Activated T-helper 9 cell treated with anti-CD3 and anti-CD28 coated beads, Interleukin-2, amount 50 U/mL, for 16 hours (primary cell): ENCODE data around the gene ANAPC16.
"Not testable (repeated sequence)": the region's sequence is repeated elsewhere in the genome, so short reads cannot be mapped to it uniquely, and the experiment has no call there.

Experiments
- DNase-seq: peaks from one replicate; pipeline ENCODE4 v3.0.0-alpha.2; 2020; ENCODE audit warnings: low read depth

The ANAPC16 gene

GRCh38 chr10:72211832-72212231, 4.0 kb upstream of the ANAPC16 start:
- DNase-seq, result not testable (repeated sequence)

- DNase-seq, result no peak
Measured at GRCh38 chr10:72218325-72218724, 2.5 kb downstream of the ANAPC16 start.

- no peak for DNase-seq
Measured at GRCh38 chr10:72218726-72219125, 2.9 kb downstream of the ANAPC16 start.

- no peak for DNase-seq
Measured at GRCh38 chr10:72219235-72219814, 3.5 kb downstream of the ANAPC16 start.

- no peak for DNase-seq
Measured at GRCh38 chr10:72220637-72221036, 4.8 kb downstream of the ANAPC16 start.

GRCh38 chr10:72221278-72221677, 5.5 kb downstream of the ANAPC16 start:
- DNase-seq, result no peak

- DNase-seq, result no peak
Measured at GRCh38 chr10:72223743-72224101, 7.9 kb downstream of the ANAPC16 start.

GRCh38 chr10:72224191-72224590, 8.4 kb downstream of the ANAPC16 start:
- not testable (repeated sequence) for DNase-seq

GRCh38 chr10:72226418-72227027, 10.7 kb downstream of the ANAPC16 start:
- DNase-seq, result no peak

- no peak for DNase-seq
Measured at GRCh38 chr10:72227826-72228225, 12.0 kb downstream of the ANAPC16 start.

GRCh38 chr10:72228318-72228751, 12.5 kb downstream of the ANAPC16 start:
- no peak for DNase-seq

GRCh38 chr10:72229261-72230251, 13.7 kb downstream of the ANAPC16 start:
- DNase-seq, result no peak

- no peak for DNase-seq
Measured at GRCh38 chr10:72233621-72234020, 17.8 kb downstream of the ANAPC16 start.

- no peak for DNase-seq
Measured at GRCh38 chr10:72234560-72235095, 18.8 kb downstream of the ANAPC16 start.

- no peak for DNase-seq
Measured at GRCh38 chr10:72235544-72236279, 19.9 kb downstream of the ANAPC16 start.

- DNase-seq, result no peak
Measured at GRCh38 chr10:72238392-72239175, 22.8 kb downstream of the ANAPC16 start.

- no peak for DNase-seq
Measured at GRCh38 chr10:72239409-72239808, 23.6 kb downstream of the ANAPC16 start.

GRCh38 chr10:72240371-72240770, 24.6 kb downstream of the ANAPC16 start:
- DNase-seq, result no peak

GRCh38 chr10:72241691-72242252, 26.0 kb downstream of the ANAPC16 start:
- DNase-seq, result no peak

- no peak for DNase-seq
Measured at GRCh38 chr10:72242675-72243074, 26.9 kb downstream of the ANAPC16 start.
